Keratinocyte (primary cell): ENCODE data around the gene SLC6A7.

Experiments used
- EZH2 ChIP-seq: IDR thresholded peaks from one replicate; pipeline ENCODE4 v1.6.1; 2012; ENCODE audit warnings: inconsistent platforms, mild to moderate bottlenecking, low read length, moderate library complexity
- TF ChIP-seq, protein P1 (sequence below), 3 experiments: IDR thresholded peaks in 1 of 3; conservative IDR thresholded peaks in 1 of 3; optimal IDR thresholded peaks in 1 of 3; 2 replicates in 2 of 3; 3 replicates in 1 of 3; pipeline versions ENCODE3 to v1.5.1; 2011; ENCODE audit warnings: low read length in 3 of 3, mild to moderate bottlenecking in 3 of 3, moderate library complexity in 2 of 3, control low read depth in 1 of 3, inconsistent platforms in 1 of 3; ENCODE audit not compliant: insufficient read depth in 2 of 3; ENCODE audit errors: extremely low read depth in 1 of 3

DNA sequence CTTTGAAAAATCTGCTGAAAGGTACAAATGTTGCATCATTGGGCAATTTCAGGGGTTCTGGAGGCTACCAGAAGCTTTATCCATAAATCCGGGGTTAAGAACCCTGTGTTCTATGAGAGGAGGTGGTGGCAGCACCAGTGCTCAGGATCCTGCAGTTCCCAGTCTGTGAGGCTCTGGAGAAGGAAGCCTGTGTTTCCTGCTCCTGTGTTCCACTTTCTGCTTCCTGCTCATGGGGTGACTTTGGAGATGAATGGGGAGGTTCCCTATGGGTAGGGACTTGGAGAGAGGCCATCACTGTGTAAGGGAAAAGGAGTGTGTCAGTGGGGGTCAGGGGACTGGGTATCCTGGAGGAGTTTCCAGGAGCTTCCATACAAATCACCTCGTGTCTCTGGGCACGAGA is 21.0 kb upstream of the SLC6A7 start:
- TF ChIP-seq, protein P1, sequence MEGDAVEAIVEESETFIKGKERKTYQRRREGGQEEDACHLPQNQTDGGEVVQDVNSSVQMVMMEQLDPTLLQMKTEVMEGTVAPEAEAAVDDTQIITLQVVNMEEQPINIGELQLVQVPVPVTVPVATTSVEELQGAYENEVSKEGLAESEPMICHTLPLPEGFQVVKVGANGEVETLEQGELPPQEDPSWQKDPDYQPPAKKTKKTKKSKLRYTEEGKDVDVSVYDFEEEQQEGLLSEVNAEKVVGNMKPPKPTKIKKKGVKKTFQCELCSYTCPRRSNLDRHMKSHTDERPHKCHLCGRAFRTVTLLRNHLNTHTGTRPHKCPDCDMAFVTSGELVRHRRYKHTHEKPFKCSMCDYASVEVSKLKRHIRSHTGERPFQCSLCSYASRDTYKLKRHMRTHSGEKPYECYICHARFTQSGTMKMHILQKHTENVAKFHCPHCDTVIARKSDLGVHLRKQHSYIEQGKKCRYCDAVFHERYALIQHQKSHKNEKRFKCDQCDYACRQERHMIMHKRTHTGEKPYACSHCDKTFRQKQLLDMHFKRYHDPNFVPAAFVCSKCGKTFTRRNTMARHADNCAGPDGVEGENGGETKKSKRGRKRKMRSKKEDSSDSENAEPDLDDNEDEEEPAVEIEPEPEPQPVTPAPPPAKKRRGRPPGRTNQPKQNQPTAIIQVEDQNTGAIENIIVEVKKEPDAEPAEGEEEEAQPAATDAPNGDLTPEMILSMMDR (optimal IDR thresholded peaks at IDR 0.05 in 1 of 3, IDR thresholded peaks at IDR 0.05 in 1 of 3, conservative IDR thresholded peaks at IDR 0.05 in 1 of 3; ENCODE audit: extremely low read depth in 1 of 3, insufficient read depth in 2 of 3, low read length in 3 of 3): no peak
- no peak for TF ChIP-seq EZH2
